ENCODE results near the gene NFE2L3. TPM values are rescaled to one million over a fixed set of nuclear protein-coding genes. Genes with fewer than 3 reads are reported as not detected.
A peak's percentile ranks its signal among the peaks of the same experiment; 100 is the strongest.
"Not testable (repeated sequence)": the region's sequence is repeated elsewhere in the genome, so short reads cannot be mapped to it uniquely, and the experiment has no call there.

Gene NFE2L3
- total and polyA plus RNA-seq, 2 of the 4 experiments (the other 2 are of a cell fraction): 28.0 to 43.2 TPM

- no peak overlapping the region for H2AK5ac ChIP-seq (ENCODE audit: low read depth, low read length)
- TF ChIP-seq MAFK (IDR thresholded peaks at IDR 0.05; ENCODE audit: low read depth, low read length) (0 out of 2 replicates have a peak, but pooled peaks have one; percentile 20), FOS (IDR thresholded peaks at IDR 0.05; ENCODE audit: low read depth, low read length) (no peak), NFE2L2 (IDR thresholded peaks at IDR 0.05; ENCODE audit: low read depth, low read length) (peak; percentile 75)
- CTCF ChIA-PET: interaction anchor here (1.1 kb wide), 1 partner anchor 93 kb away, joined by 5 read pairs; no protein-coding TSS in a partner anchor
- H3K9me3 ChIP-seq (ENCODE audit: control insufficient read depth, insufficient read depth, low read length): no peaks in the 10 kb centered on the region
- peaks cover 13 to 20% of the 10 kb centered on the region in 2 experiments; a peak in 3 of 4 replicates for H3K79me1 ChIP-seq (ENCODE audit: low read depth in 1 of 2, low read length in 2 of 2)
- H2AFZ ChIP-seq (replicated peaks; ENCODE audit: low read length, poor library complexity): no peak overlapping the region
- no peak overlapping the region for H3K4me3 ChIP-seq (ENCODE audit: insufficient read depth, low read depth, low read length)
- no peaks in the 10 kb centered on the region; the same call in 1 of the 2 replicates for H3K9me1 ChIP-seq (ENCODE audit: insufficient read depth, low read length)
- 60% methylated on average over 1 of the region's 4 CpGs; no CpG with 5 or more reads in 1 of the 2 experiments for WGBS, 2 experiments (ENCODE audit: extremely low coverage in 2 of 2, insufficient read length in 1 of 2)
- H4K20me1 ChIP-seq (ENCODE audit: insufficient read depth, low read length): peaks cover 38% of the 10 kb centered on the region
- H3K23ac ChIP-seq (ENCODE audit: low read depth, low read length): no peak overlapping the region
- H3K4ac ChIP-seq (ENCODE audit: low read depth, low read length): no peak overlapping the region
- no peak overlapping the region for H2BK15ac ChIP-seq (ENCODE audit: low read depth, low read length)
- no peaks in the 10 kb centered on the region for H3K4me1 ChIP-seq (ENCODE audit: control insufficient read depth, insufficient read depth, low read length)
- DNase-seq: no peak
- H4K8ac ChIP-seq (ENCODE audit: low read depth in 2 of 2, low read length in 2 of 2): no peak overlapping the region
- POLR2A ChIA-PET (ENCODE audit: unreplicated experiment): no interaction called here
- no peak overlapping the region for H2BK120ac ChIP-seq (ENCODE audit: low read depth, low read length)
- H4K5ac ChIP-seq (ENCODE audit: low read depth, low read length): no peak overlapping the region
- in situ Hi-C loops (cut with MboI; ENCODE audit: low sequenced_read_pairs) (no loop called here), dilution Hi-C loops (cut with HindIII; ENCODE audit: low sequenced_read_pairs, unreplicated experiment) (no loop called here), intact Hi-C loops (cut with micrococcal nuclease) (loop anchor here (5.0 kb wide), 1 partner anchor 91 kb away; no protein-coding TSS in a partner anchor)
- no peak overlapping the region for H3K9ac ChIP-seq (ENCODE audit: low read depth, low read length)
- no peak for ATAC-seq (ENCODE audit: low read depth)
- no peak overlapping the region for H2AK9ac ChIP-seq (replicated peaks; ENCODE audit: low read depth, low read length, poor library complexity)
- H3K36me3 ChIP-seq (ENCODE audit: control insufficient read depth, insufficient read depth, low read length): peaks cover 10% of the 10 kb centered on the region
- no TSS peak for BruUV-seq (replicated peaks)
- no peak overlapping the region for H3K4me2 ChIP-seq (ENCODE audit: low read depth, low read length)
- H3K56ac ChIP-seq (ENCODE audit: extremely low read depth, insufficient read depth, low read length): no peak overlapping the region; the same call in 1 of the 2 replicates
- no peaks in the 10 kb centered on the region for H3K27me3 ChIP-seq (ENCODE audit: control insufficient read depth, insufficient read depth, low read length)
- H4K91ac ChIP-seq (ENCODE audit: insufficient read depth, low read depth, low read length): no peak overlapping the region
- H3K14ac ChIP-seq (replicated peaks; ENCODE audit: low read depth, low read length): no peak overlapping the region
- H2BK5ac ChIP-seq (ENCODE audit: low read depth, low read length, poor library complexity, severe bottlenecking): peak overlapping the region; percentile 49
- no peak overlapping the region for H3K18ac ChIP-seq (ENCODE audit: low read depth, low read length)
- no peak overlapping the region for H3K27ac ChIP-seq (ENCODE audit: insufficient read depth, low read length)
- H2BK20ac ChIP-seq (ENCODE audit: low read depth, low read length): no peak overlapping the region
Observed at GRCh38 chr7:26183545-26184280, 31.7 kb downstream of the NFE2L3 start.

GRCh38 chr7:26184281-26185101 lies 32.5 kb downstream of the NFE2L3 start:
- H2BK5ac ChIP-seq (ENCODE audit: low read depth, low read length, poor library complexity, severe bottlenecking); H3K56ac ChIP-seq (ENCODE audit: extremely low read depth, insufficient read depth, low read length); H3K18ac ChIP-seq (ENCODE audit: low read depth, low read length); H3K4me2 ChIP-seq (ENCODE audit: low read depth, low read length); H3K4me3 ChIP-seq (ENCODE audit: insufficient read depth, low read depth, low read length); H2BK20ac ChIP-seq (ENCODE audit: low read depth, low read length); H3K9ac ChIP-seq (ENCODE audit: low read depth, low read length); H3K9me1 ChIP-seq (ENCODE audit: insufficient read depth, low read length); in situ Hi-C loops (cut with MboI; ENCODE audit: low sequenced_read_pairs); H3K9me3 ChIP-seq (ENCODE audit: control insufficient read depth, insufficient read depth, low read length); ATAC-seq (ENCODE audit: low read depth); H3K14ac ChIP-seq (replicated peaks; ENCODE audit: low read depth, low read length); H3K27me3 ChIP-seq (ENCODE audit: control insufficient read depth, insufficient read depth, low read length); DNase-seq; H4K8ac ChIP-seq (ENCODE audit: low read depth in 2 of 2, low read length in 2 of 2); H2AK5ac ChIP-seq (ENCODE audit: low read depth, low read length); H2BK15ac ChIP-seq (ENCODE audit: low read depth, low read length); H2AK9ac ChIP-seq (replicated peaks; ENCODE audit: low read depth, low read length, poor library complexity); H3K4me1 ChIP-seq (ENCODE audit: control insufficient read depth, insufficient read depth, low read length); H3K27ac ChIP-seq (ENCODE audit: insufficient read depth, low read length); H4K5ac ChIP-seq (ENCODE audit: low read depth, low read length); H4K91ac ChIP-seq (ENCODE audit: insufficient read depth, low read depth, low read length); POLR2A ChIA-PET (ENCODE audit: unreplicated experiment); dilution Hi-C loops (cut with HindIII; ENCODE audit: low sequenced_read_pairs, unreplicated experiment); H2AFZ ChIP-seq (replicated peaks; ENCODE audit: low read length, poor library complexity); CTCF ChIA-PET; H3K4ac ChIP-seq (ENCODE audit: low read depth, low read length); H3K23ac ChIP-seq (ENCODE audit: low read depth, low read length); H2BK120ac ChIP-seq (ENCODE audit: low read depth, low read length): not testable (repeated sequence)
- H3K36me3 ChIP-seq (ENCODE audit: control insufficient read depth, insufficient read depth, low read length): peaks cover 11% of the 10 kb centered on the region
- peaks cover 17 to 24% of the 10 kb centered on the region in 2 experiments; a peak in 3 of 4 replicates for H3K79me1 ChIP-seq (ENCODE audit: low read depth in 1 of 2, low read length in 2 of 2)
- TSS peak; percentile 2 for BruUV-seq (replicated peaks)
- WGBS, 2 experiments (ENCODE audit: extremely low coverage in 2 of 2, insufficient read length in 1 of 2): no CpG with 5 or more reads among the region's 4 CpGs
- intact Hi-C loops (cut with micrococcal nuclease): loop anchor here (5.0 kb wide), 1 partner anchor 92 kb away; no protein-coding TSS in a partner anchor
- H4K20me1 ChIP-seq (ENCODE audit: insufficient read depth, low read length): peaks cover 43% of the 10 kb centered on the region
